HEK293T (cell line): Measurements from ENCODE around the gene HMCN2.

Source experiments
- CTCF ChIA-PET: fragments of 350-600 bp; formaldehyde crosslinking; extraction: SDS; loops from one replicate; lab custom pipeline; 2021; ENCODE audit warnings: antibody characterized with exemption, inconsistent platforms; lab: Yijun Ruan, JAX
- POLR2A ChIA-PET: fragments of 350-600 bp; formaldehyde crosslinking; extraction: SDS; loops from one replicate; lab custom pipeline; 2020; ENCODE audit warnings: antibody characterized with exemption, inconsistent platforms; lab: Yijun Ruan, JAX
- DNase-seq: peaks from one replicate; pipeline ENCODE4 v3.0.0; 2012; ENCODE audit warnings: mixed read lengths; ENCODE audit errors: extremely low spot score
- ARNT ChIP-seq: fragments of 450-650 bp; IDR thresholded peaks from 2 replicates; pipeline ENCODE4 v1.6.1; 2017; ENCODE audit warnings: mild to moderate bottlenecking
- BHLHE40 ChIP-seq: fragments of 450-650 bp; IDR thresholded peaks from 2 replicates; pipeline ENCODE4 v1.6.1; 2016; ENCODE audit warnings: mild to moderate bottlenecking, moderate library complexity, borderline replicate concordance
- CTBP1 ChIP-seq: fragments of 450-650 bp; IDR thresholded peaks from 2 replicates; pipeline ENCODE4 v1.6.1; 2016; ENCODE audit warnings: borderline replicate concordance
- ELF4 ChIP-seq: fragments of 450-650 bp; IDR thresholded peaks from 2 replicates; pipeline ENCODE4 v1.6.1; 2017; ENCODE audit warnings: antibody characterized with exemption
- FOXA1 ChIP-seq: fragments of 450-650 bp; IDR thresholded peaks from 2 replicates; pipeline ENCODE4 v1.6.1; 2016; ENCODE audit warnings: mild to moderate bottlenecking
- FOXK2 ChIP-seq: fragments of 450-650 bp; IDR thresholded peaks from 2 replicates; pipeline ENCODE4 v1.6.1; 2016; ENCODE audit warnings: mild to moderate bottlenecking
- FOXM1 ChIP-seq: fragments of 450-650 bp; IDR thresholded peaks from 2 replicates; pipeline ENCODE4 v1.6.1; 2017; ENCODE audit warnings: mild to moderate bottlenecking, borderline replicate concordance
- HDGF ChIP-seq: fragments of 450-650 bp; IDR thresholded peaks from 2 replicates; pipeline ENCODE4 v1.6.1; 2017; ENCODE audit warnings: antibody characterized with exemption, borderline replicate concordance
- L3MBTL2 ChIP-seq: fragments of 450-650 bp; conservative IDR thresholded peaks from 2 replicates; pipeline ENCODE4 v1.6.1; 2016; ENCODE audit warnings: mild to moderate bottlenecking
- LEF1 ChIP-seq: fragments of 450-650 bp; IDR thresholded peaks from 2 replicates; pipeline ENCODE4 v1.6.1; 2017; ENCODE audit warnings: mild to moderate bottlenecking, borderline replicate concordance
- NFRKB ChIP-seq: fragments of 450-650 bp; IDR thresholded peaks from 2 replicates; pipeline ENCODE4 v1.6.1; 2016; ENCODE audit warnings: mild to moderate bottlenecking, moderate library complexity
- PKNOX1 ChIP-seq: fragments of 450-650 bp; IDR thresholded peaks from 2 replicates; pipeline ENCODE4 v1.6.1; 2016
- SP1 ChIP-seq: fragments of 450-650 bp; IDR thresholded peaks from 2 replicates; pipeline ENCODE4 v1.6.1; 2017
- SUZ12 ChIP-seq: fragments of 450-650 bp; IDR thresholded peaks from 2 replicates; pipeline ENCODE4 v1.6.1; 2016; ENCODE audit warnings: mild to moderate bottlenecking
- TARDBP ChIP-seq: fragments of 450-650 bp; IDR thresholded peaks from 2 replicates; pipeline ENCODE4 v1.6.1; 2016
- ZNF384 ChIP-seq: fragments of 450-650 bp; IDR thresholded peaks from 2 replicates; pipeline ENCODE4 v1.6.1; 2016

Gene HMCN2

DNA sequence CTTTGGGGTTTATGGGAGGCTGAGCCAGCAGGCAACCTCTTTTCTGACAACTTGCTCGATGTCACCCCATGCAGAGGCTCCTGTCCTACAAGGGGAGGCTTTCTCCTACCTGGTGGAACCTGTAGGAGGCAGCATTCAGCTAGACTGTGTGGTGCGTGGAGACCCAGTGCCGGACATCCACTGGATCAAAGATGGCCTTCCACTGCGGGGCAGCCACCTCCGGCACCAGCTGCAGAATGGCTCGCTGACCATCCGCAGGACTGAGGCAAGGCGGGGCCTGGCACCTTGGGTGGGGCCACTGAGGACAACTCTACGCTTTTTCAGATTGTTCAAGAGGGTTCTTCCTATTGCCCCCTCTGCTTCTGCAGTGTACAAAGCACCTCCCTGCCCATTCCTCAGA, 143.1 kb downstream of the HMCN2 start:
- POLR2A ChIA-PET = no interaction called here
- TF ChIP-seq SUZ12 (no peak), FOXM1 (no peak), CTBP1 (no peak), FOXA1 (no peak), ELF4 (no peak), BHLHE40 (no peak), HDGF (no peak), FOXK2 (no peak), LEF1 (no peak), L3MBTL2 (no peak), PKNOX1 (no peak), TARDBP (no peak), ARNT (no peak), SP1 (no peak), ZNF384 (no peak), NFRKB (no peak)
- DNase-seq = no peak
- CTCF ChIA-PET = no interaction called here

DNA sequence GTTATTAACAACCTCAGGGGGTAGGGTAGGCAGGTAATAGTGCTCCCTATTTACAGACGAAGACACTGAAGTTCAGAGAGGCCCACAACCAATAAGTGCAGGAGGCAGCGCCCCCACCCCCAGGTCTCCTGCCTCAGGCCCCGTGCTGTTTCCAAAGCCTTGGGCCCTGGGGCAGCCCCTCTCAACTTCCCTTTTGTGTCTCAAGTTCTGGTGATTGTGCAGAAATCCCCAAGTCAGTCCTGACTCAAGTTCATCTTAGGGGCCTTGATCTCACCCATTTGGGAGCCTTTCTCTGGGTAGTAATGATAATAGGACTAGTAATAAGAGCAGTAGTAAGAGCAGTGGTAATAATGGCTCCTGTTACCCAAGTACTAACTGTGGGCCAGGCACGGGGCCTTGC, 143.7 kb downstream of the HMCN2 start:
- DNase-seq = no peak
- TF ChIP-seq ARNT (no peak), SUZ12 (no peak), PKNOX1 (no peak), LEF1 (no peak), BHLHE40 (no peak), CTBP1 (no peak), ELF4 (no peak), SP1 (no peak), L3MBTL2 (no peak), ZNF384 (no peak), FOXM1 (no peak), HDGF (no peak), FOXA1 (no peak), NFRKB (no peak), FOXK2 (no peak), TARDBP (no peak)
- ChIA-PET CTCF (no interaction called here), POLR2A (no interaction called here)

- no peak for DNase-seq
- ChIA-PET POLR2A (no interaction called here), CTCF (no interaction called here)
- TF ChIP-seq SUZ12 = no peak
- no peak for TF ChIP-seq HDGF
Measured at GRCh38 chr9:130410443-130410842, 144.9 kb downstream of the HMCN2 start.

GRCh38 chr9:130411566-130411915, 146.0 kb downstream of the HMCN2 start:
- POLR2A ChIA-PET = no interaction called here
- CTCF ChIA-PET = no interaction called here
- no peak for DNase-seq
- no peak for TF ChIP-seq FOXK2
- no peak for TF ChIP-seq ELF4
- no peak for TF ChIP-seq LEF1
- no peak for TF ChIP-seq BHLHE40
- TF ChIP-seq ZNF384 = no peak

DNA sequence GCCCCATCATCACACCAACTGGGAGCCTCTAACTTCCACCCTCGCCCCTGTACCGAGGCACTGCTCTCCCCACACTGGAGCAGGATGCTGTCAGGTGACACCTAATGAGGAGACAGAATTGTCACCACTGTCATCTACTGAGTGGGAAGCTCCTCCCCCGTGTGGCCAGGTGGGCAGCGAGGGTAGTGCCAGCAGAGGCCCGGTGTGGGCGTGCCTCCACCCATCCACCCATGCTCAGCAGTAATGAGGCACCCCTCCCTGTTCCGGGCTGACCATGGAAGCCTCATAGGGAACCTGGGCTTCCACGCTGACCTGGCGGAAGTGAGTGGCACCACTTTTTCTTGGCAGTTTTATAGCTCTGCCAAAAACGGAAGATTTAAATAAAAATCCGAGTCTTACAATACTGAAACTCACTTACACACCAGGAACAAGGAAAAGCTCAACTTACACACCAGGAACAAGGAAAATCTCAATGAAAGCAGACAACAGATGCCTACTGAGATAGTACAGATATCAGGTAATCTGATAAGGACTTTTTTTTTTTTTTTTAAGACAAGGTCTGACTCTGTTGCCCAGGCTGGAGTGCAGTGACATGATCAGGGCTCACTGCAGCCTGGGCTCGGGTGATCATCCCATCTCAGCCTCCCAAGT, 148.6 kb downstream of the HMCN2 start:
- ChIA-PET CTCF (interaction anchor here (0.6 to 0.8 kb wide), 4 partner anchors 24 to 1240 kb away, joined by 5 to 6 read pairs (median 5); no protein-coding TSS in a partner anchor), POLR2A (no interaction called here)
- no peak for DNase-seq
- no peak for TF ChIP-seq ZNF384
- no peak for TF ChIP-seq HDGF
- TF ChIP-seq LEF1 = no peak
- TF ChIP-seq ARNT = no peak
- no peak for TF ChIP-seq PKNOX1
- TF ChIP-seq NFRKB = no peak
- no peak for TF ChIP-seq ELF4

DNA sequence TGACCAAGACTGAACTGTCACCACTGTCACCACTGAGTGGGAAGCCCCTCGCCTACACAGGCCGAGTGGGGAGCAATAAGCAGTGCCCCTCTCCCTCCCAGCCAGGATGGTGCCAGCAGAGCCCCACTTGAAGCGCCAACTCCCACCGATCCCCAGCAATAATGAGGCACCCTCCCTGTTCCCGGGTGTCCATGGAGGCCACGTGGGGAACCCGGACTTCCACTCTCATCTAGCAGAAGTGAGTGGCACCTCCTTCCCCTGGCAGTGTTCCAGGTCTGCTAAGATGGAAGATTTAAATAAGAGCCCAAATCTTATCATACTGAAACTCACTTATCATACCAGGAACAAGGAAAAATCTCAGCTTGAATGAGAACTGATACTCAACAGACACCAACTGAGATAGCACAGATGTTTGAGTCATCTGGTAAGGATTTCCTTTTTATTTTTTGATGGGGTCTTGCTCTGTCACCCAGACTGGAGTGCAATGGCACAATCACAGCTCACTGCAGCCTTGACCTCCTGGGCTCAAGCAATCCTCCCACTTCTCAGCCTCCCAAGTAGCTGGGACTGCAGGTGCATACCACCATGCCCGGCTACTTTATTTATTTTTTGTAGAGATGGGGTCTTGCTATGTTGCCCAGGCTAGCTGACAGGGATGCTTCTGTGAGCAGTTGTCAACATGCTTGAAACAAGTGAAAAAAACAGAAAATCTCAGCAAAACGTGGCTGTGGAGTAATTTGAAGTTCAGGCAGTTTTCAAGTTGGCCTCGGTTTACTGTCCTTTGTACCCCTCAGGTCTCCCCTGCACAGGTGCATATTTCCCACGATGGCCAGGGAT, 149.6 kb downstream of the HMCN2 start:
- ChIA-PET POLR2A (no interaction called here), CTCF (no interaction called here)
- no peak for DNase-seq
- TF ChIP-seq CTBP1 = no peak
- TF ChIP-seq SUZ12 = no peak
- no peak for TF ChIP-seq BHLHE40
- TF ChIP-seq LEF1 = no peak
- TF ChIP-seq SP1 = no peak
- no peak for TF ChIP-seq FOXA1
- no peak for TF ChIP-seq ELF4
- TF ChIP-seq ARNT = no peak
- TF ChIP-seq HDGF = no peak
- no peak for TF ChIP-seq NFRKB
- no peak for TF ChIP-seq FOXK2
- no peak for TF ChIP-seq ZNF384
- TF ChIP-seq PKNOX1 = no peak
- no peak for TF ChIP-seq TARDBP
- no peak for TF ChIP-seq L3MBTL2
- no peak for TF ChIP-seq FOXM1
